Suprapubic skin (tissue), 4 donors: Measurements from ENCODE around the gene FKBP14. TPM values are rescaled to one million over a fixed set of nuclear protein-coding genes. Genes with fewer than 3 reads are reported as not detected.

Source experiments
- DNase-seq, 2 donors: peaks; one replicate each; pipeline ENCODE4 v3.0.0-alpha.2; 2019; ENCODE audit warnings: low spot score in 2 of 2
- H3K27ac ChIP-seq: fragments of 200-600 bp; sonication (generic); one replicate; pipeline ENCODE4 v1.5.1; 2019
- H3K27me3 ChIP-seq: fragments of 200-600 bp; sonication (generic); one replicate; pipeline ENCODE4 v1.5.1; 2019
- H3K36me3 ChIP-seq: fragments of 200-600 bp; sonication (generic); one replicate; pipeline ENCODE4 v1.5.1; 2019
- H3K4me1 ChIP-seq: fragments of 200-600 bp; sonication (generic); one replicate; pipeline ENCODE4 v1.5.1; 2019
- H3K4me3 ChIP-seq: fragments of 200-600 bp; sonication (generic); one replicate; pipeline ENCODE4 v1.5.1; 2019; ENCODE audit warnings: mild to moderate bottlenecking
- H3K9me3 ChIP-seq: fragments of 200-600 bp; sonication (generic); one replicate; pipeline ENCODE4 v1.5.1; 2019
- EP300 ChIP-seq: sonication (generic); formaldehyde crosslinking; IDR thresholded peaks from one replicate; pipeline ENCODE4 v1.6.1; 2017; ENCODE audit warnings: antibody characterized with exemption
- POLR2A ChIP-seq, 2 donors: fragments of 450-650 bp; IDR thresholded peaks; one replicate each; pipeline ENCODE4 v1.6.1; 2017; ENCODE audit warnings: antibody characterized with exemption in 2 of 2, mild to moderate bottlenecking in 2 of 2, moderate library complexity in 2 of 2
- POLR2AphosphoS5 ChIP-seq, 3 donors: sonication (generic); formaldehyde crosslinking; IDR thresholded peaks; one replicate each; pipeline ENCODE4 v1.6.1; 2017; ENCODE audit warnings: antibody characterized with exemption in 3 of 3
- WGBS: methylation state at CpG from one replicate; pipeline ENCODE4 v1.1.5; 2018; 5-methylcytosine and 5-hydroxymethylcytosine counted together
- total RNA-seq, 4 donors: library from RNA; depleted of rRNA; stranded (reverse); fragments of >200 nt; gene quantifications; one replicate each; pipeline ENCODE4 v1.1.0, GENCODE V29; 2016
- TF ChIP-seq, protein P1 (sequence below), 2 donors: fragments of 200-600 bp in 1 of 2; fragments of 450-650 bp in 1 of 2; sonication (generic) in 1 of 2; IDR thresholded peaks; one replicate each; pipeline ENCODE4 v1.5.1; 2016 to 2019; ENCODE audit warnings: antibody characterized with exemption in 2 of 2, mild to moderate bottlenecking in 1 of 2, moderate library complexity in 1 of 2

FKBP14 gene
- total RNA-seq, 4 donors from 2014 or later: 4.7 to 8.0 (median 6.8) TPM

DNA sequence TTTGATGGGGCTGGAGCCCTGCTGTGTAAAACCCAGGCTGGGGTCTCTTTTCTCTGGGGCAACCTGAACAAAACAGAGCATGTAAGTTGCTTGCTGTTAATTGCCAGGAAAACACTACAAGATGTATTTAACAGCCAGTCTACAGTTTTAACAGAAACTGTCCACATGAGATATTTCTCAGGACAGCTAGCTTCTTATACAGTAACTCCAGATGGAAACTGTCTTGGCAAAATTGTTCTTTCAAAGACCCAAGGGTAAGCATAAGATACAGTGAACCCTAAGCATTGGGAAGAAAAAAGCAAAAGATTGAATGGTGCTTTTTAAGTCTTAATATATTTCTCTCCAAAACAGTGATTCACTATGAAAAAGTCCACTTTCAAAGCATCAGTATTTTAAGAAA, 8.1 kb downstream of the FKBP14 start:
- Histone ChIP-seq H3K4me1 (no peaks in the 10 kb centered on the region), H3K36me3 (peaks cover 27% of the 10 kb centered on the region), H3K9me3 (no peaks in the 10 kb centered on the region), H3K4me3 (no peak overlapping the region), H3K27me3 (no peaks in the 10 kb centered on the region), H3K27ac (no peak overlapping the region)
- no peak for DNase-seq
- TF ChIP-seq POLR2A (IDR thresholded peaks at IDR 0.05): no peak
- no peak for TF ChIP-seq EP300
- no peak for TF ChIP-seq POLR2AphosphoS5 (IDR thresholded peaks at IDR 0.05)
- TF ChIP-seq, protein P1, sequence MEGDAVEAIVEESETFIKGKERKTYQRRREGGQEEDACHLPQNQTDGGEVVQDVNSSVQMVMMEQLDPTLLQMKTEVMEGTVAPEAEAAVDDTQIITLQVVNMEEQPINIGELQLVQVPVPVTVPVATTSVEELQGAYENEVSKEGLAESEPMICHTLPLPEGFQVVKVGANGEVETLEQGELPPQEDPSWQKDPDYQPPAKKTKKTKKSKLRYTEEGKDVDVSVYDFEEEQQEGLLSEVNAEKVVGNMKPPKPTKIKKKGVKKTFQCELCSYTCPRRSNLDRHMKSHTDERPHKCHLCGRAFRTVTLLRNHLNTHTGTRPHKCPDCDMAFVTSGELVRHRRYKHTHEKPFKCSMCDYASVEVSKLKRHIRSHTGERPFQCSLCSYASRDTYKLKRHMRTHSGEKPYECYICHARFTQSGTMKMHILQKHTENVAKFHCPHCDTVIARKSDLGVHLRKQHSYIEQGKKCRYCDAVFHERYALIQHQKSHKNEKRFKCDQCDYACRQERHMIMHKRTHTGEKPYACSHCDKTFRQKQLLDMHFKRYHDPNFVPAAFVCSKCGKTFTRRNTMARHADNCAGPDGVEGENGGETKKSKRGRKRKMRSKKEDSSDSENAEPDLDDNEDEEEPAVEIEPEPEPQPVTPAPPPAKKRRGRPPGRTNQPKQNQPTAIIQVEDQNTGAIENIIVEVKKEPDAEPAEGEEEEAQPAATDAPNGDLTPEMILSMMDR (IDR thresholded peaks at IDR 0.05): no peak

DNA sequence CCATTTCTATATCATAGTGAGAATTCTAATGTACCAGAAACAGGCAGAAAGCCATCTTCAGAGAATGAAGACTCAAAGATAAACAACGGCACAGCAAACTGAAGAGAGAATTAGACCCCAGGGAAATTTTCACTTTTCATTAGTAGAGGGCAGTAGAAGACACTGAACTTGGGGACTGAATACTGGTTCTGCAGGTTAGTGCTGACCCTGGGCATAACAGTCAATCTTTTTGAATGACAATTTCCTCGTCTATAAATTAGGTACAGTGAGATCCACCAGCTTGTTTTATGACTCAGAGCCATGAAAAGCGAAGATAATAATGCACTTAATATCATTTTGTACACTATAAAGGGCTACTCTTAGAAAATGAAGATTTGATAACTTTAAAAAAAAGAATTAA, 13.7 kb downstream of the FKBP14 start:
- WGBS: 69% methylated on average over 3 of the region's 3 CpGs
- peaks cover 21% of the 10 kb centered on the region for H3K36me3 ChIP-seq
- no peak overlapping the region for H3K27ac ChIP-seq
- H3K27me3 ChIP-seq: no peaks in the 10 kb centered on the region
- DNase-seq: no peak
- H3K4me3 ChIP-seq: no peak overlapping the region
- no peaks in the 10 kb centered on the region for H3K9me3 ChIP-seq
- TF ChIP-seq POLR2AphosphoS5 (IDR thresholded peaks at IDR 0.05) (no peak), POLR2A (IDR thresholded peaks at IDR 0.05) (no peak), EP300 (no peak)
- TF ChIP-seq, protein P1 (IDR thresholded peaks at IDR 0.05): no peak
- no peaks in the 10 kb centered on the region for H3K4me1 ChIP-seq

DNA sequence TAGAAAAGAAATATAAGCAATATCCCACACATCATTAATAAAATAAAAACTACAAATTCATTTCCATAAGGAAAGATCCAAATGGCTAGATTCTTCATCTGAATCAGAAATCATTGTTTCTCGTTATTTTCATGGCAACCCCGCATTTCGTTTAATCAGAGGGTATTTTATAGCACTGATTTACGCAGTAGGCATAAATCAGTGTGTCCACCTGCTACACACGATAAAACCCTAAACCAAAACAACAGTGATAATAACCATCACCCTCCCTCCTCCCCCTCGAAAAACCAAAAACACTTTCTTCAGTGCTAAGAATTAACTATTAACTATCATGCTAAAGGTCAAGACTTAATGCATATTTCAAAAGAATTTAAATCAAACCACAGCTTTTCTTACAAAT, 16.5 kb downstream of the FKBP14 start:
- H3K9me3 ChIP-seq: no peaks in the 10 kb centered on the region
- H3K27me3 ChIP-seq: no peaks in the 10 kb centered on the region
- H3K4me1 ChIP-seq: no peaks in the 10 kb centered on the region
- H3K27ac ChIP-seq: no peak overlapping the region
- DNase-seq: no peak
- whole genome bisulfite sequencing: 84% methylated on average over 6 of the region's 6 CpGs
- peaks cover 9% of the 10 kb centered on the region for H3K36me3 ChIP-seq
- H3K4me3 ChIP-seq: no peak overlapping the region
- TF ChIP-seq POLR2AphosphoS5 (IDR thresholded peaks at IDR 0.05): no peak
- TF ChIP-seq, protein P1 (IDR thresholded peaks at IDR 0.05): no peak
- TF ChIP-seq EP300: no peak
- TF ChIP-seq POLR2A (IDR thresholded peaks at IDR 0.05): no peak

DNA sequence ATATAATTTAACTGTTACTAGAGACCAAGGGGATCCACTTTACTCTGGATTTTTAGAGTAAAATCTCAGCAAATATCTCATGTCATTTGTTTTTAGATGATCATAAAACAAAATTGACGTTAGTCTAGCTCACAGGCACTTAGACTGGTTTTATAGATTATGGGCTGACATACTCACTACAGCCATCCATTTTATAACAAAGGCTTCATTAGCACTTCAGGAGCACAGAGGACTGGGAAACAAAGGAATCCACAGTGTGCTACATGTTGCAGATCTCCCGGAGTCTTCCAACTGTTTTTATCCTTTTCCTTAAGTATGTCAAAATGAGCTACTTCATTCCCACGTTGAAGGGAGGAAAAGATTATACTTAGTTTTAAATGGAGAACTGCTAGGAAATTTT, 21.0 kb downstream of the FKBP14 start:
- Histone ChIP-seq H3K36me3 (no peaks in the 10 kb centered on the region), H3K9me3 (no peaks in the 10 kb centered on the region)

DNA sequence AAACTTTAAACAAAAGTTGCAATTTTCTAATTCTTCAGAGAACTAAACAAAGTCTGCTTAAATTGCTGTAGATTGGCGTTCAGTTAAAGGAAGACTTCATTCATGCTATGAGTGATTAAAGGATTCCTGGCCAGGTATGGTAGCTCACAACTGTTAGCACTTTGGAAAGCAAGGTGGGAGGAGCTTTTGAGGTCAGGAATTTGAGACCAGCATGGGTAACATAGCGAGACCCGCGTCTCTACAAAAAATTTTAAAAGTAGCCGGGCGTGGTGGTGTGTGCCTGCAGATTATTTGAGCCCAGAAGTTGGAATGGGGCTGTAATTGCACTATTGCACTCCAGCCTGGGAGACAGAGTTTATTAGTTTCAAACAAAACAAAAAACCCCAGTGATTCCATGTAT, 23.4 kb downstream of the FKBP14 start:
- whole genome bisulfite sequencing: 74% methylated on average over 6 of the region's 6 CpGs
- no peaks in the 10 kb centered on the region for H3K27me3 ChIP-seq
- H3K27ac ChIP-seq: no peak overlapping the region
- H3K9me3 ChIP-seq: no peaks in the 10 kb centered on the region
- H3K36me3 ChIP-seq: no peaks in the 10 kb centered on the region
- no peaks in the 10 kb centered on the region for H3K4me1 ChIP-seq
- no peak overlapping the region for H3K4me3 ChIP-seq
- TF ChIP-seq POLR2A (IDR thresholded peaks at IDR 0.05): no peak
- TF ChIP-seq, protein P1 (IDR thresholded peaks at IDR 0.05): no peak
- no peak for TF ChIP-seq EP300
- no peak for TF ChIP-seq POLR2AphosphoS5 (IDR thresholded peaks at IDR 0.05)
- DNase-seq: no peak

More for the DNA sequence above, 21.0 kb downstream of the FKBP14 start:
- TF ChIP-seq POLR2AphosphoS5 (IDR thresholded peaks at IDR 0.05) (no peak), EP300 (no peak), POLR2A (IDR thresholded peaks at IDR 0.05) (no peak)
- TF ChIP-seq, protein P1 (IDR thresholded peaks at IDR 0.05): no peak
- Histone ChIP-seq H3K27me3 (no peaks in the 10 kb centered on the region), H3K4me1 (no peaks in the 10 kb centered on the region), H3K4me3 (no peak overlapping the region), H3K27ac (no peak overlapping the region)
- 57% methylated on average over 3 of the region's 3 CpGs for WGBS
- DNase-seq: no peak
